ENCODE results near the gene VPS13C.

GRCh38 chr15:61936528-61937195 lies 123.6 kb downstream of the VPS13C start:
- TF ChIP-seq POLR2AphosphoS5 (IDR thresholded peaks at IDR 0.05; ENCODE audit: low read depth, low read length), result no peak
- TF ChIP-seq POLR2A (IDR thresholded peaks at IDR 0.05; ENCODE audit: low read depth, low read length), result no peak
- TF ChIP-seq TAF1 (IDR thresholded peaks at IDR 0.05; ENCODE audit: borderline replicate concordance, low read depth, low read length), result no peak
